Measurements from ENCODE around the gene STYXL1.

- no peak for TF ChIP-seq POLR2AphosphoS5 (IDR thresholded peaks at IDR 0.05; ENCODE audit: low read depth)
- TF ChIP-seq, protein P1, sequence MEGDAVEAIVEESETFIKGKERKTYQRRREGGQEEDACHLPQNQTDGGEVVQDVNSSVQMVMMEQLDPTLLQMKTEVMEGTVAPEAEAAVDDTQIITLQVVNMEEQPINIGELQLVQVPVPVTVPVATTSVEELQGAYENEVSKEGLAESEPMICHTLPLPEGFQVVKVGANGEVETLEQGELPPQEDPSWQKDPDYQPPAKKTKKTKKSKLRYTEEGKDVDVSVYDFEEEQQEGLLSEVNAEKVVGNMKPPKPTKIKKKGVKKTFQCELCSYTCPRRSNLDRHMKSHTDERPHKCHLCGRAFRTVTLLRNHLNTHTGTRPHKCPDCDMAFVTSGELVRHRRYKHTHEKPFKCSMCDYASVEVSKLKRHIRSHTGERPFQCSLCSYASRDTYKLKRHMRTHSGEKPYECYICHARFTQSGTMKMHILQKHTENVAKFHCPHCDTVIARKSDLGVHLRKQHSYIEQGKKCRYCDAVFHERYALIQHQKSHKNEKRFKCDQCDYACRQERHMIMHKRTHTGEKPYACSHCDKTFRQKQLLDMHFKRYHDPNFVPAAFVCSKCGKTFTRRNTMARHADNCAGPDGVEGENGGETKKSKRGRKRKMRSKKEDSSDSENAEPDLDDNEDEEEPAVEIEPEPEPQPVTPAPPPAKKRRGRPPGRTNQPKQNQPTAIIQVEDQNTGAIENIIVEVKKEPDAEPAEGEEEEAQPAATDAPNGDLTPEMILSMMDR (IDR thresholded peaks at IDR 0.05; ENCODE audit: insufficient read depth, low read length): no peak
- TF ChIP-seq SPI1 (IDR thresholded peaks at IDR 0.05; ENCODE audit: borderline replicate concordance, low read depth): no peak
These were observed 90.6 kb downstream of the STYXL1 start for GRCh38 chr7:75957021-75957736.
